GM23338 (cell line): ENCODE measurements around the gene EIF4G3. TPM values are rescaled to one million over a fixed set of nuclear protein-coding genes. Genes with fewer than 3 reads are reported as not detected.

ENCODE experiments used
- ATAC-seq: fragments of 200-7000 bp; cut with Tn5 transposase; 3 replicates; pipeline ENCODE4 v1.9.1; 2020
- DNase-seq: peaks from one replicate; pipeline ENCODE4 v3.0.0-alpha.2; 2015; ENCODE audit warnings: low spot score
- H2AFZ ChIP-seq: fragments of 200-600 bp; sonication (generic); 2 replicates; pipeline ENCODE4 v1.8.0; 2016; ENCODE audit warnings: antibody characterized with exemption, mild to moderate bottlenecking, moderate library complexity
- H3F3A ChIP-seq: fragments of 200-600 bp; sonication (generic); replicated peaks from 2 replicates; pipeline ENCODE4 v1.8.0; 2017; ENCODE audit warnings: antibody characterized with exemption, mixed run types, low read depth
- H3K27ac ChIP-seq: fragments of 200-600 bp; sonication (generic); 2 replicates; pipeline ENCODE4 v1.6.1; 2016; ENCODE audit warnings: low read depth
- H3K27me3 ChIP-seq: fragments of 200-600 bp; sonication (generic); 2 replicates; pipeline ENCODE4 v1.8.0; 2016; ENCODE audit warnings: mild to moderate bottlenecking, mixed run types, moderate library complexity; ENCODE audit not compliant: insufficient read depth
- H3K36me3 ChIP-seq: fragments of 200-600 bp; sonication (generic); 2 replicates; pipeline ENCODE4 v1.8.0; 2016; ENCODE audit warnings: mild to moderate bottlenecking; ENCODE audit not compliant: insufficient read depth
- H3K4me1 ChIP-seq: fragments of 200-600 bp; sonication (generic); 2 replicates; pipeline ENCODE4 v1.8.0; 2016; ENCODE audit warnings: mild to moderate bottlenecking, moderate library complexity; ENCODE audit not compliant: insufficient read depth
- H3K4me2 ChIP-seq: fragments of 200-600 bp; sonication (generic); 2 replicates; pipeline ENCODE4 v1.7.1; 2017; ENCODE audit warnings: mixed run types
- H3K4me3 ChIP-seq: fragments of 200-600 bp; sonication (generic); 2 replicates; pipeline ENCODE4 v1.6.1; 2016; ENCODE audit warnings: mixed run types
- H3K79me2 ChIP-seq: fragments of 200-600 bp; sonication (generic); replicated peaks from 2 replicates; pipeline ENCODE4 v1.8.0; 2017; ENCODE audit warnings: mild to moderate bottlenecking; ENCODE audit not compliant: insufficient read depth
- H3K9me2 ChIP-seq: fragments of 200-600 bp; sonication (generic); 2 replicates; pipeline ENCODE4 v1.8.0; 2017; ENCODE audit not compliant: insufficient read depth
- H4K20me1 ChIP-seq: fragments of 200-600 bp; sonication (generic); replicated peaks from 2 replicates; pipeline ENCODE4 v1.8.0; 2017; ENCODE audit warnings: mild to moderate bottlenecking; ENCODE audit not compliant: insufficient read depth
- H3K27ac Mint-ChIP-seq: 2 replicates; pipeline ENCODE4 v1.8.0; 2020; ENCODE audit warnings: inconsistent platforms, mild to moderate bottlenecking, moderate library complexity, mixed read lengths
- H3K27me3 Mint-ChIP-seq: 3 replicates; pipeline ENCODE4 v1.8.0; 2022; ENCODE audit warnings: low read depth, mild to moderate bottlenecking, moderate library complexity, mixed read lengths, inconsistent platforms; ENCODE audit not compliant: insufficient read depth, poor library complexity
- H3K36me3 Mint-ChIP-seq: 3 replicates; pipeline ENCODE4 v1.8.0; 2021; ENCODE audit warnings: low read depth, mild to moderate bottlenecking, inconsistent platforms, moderate library complexity, mixed read lengths
- H3K4me1 Mint-ChIP-seq: 3 replicates; pipeline ENCODE4 v1.8.0; 2020; ENCODE audit warnings: mild to moderate bottlenecking, inconsistent platforms, mixed read lengths
- H3K4me3 Mint-ChIP-seq: 3 replicates; pipeline ENCODE4 v1.8.0; 2021; ENCODE audit warnings: moderate library complexity, mild to moderate bottlenecking, inconsistent platforms, mixed read lengths
- H3K9me3 Mint-ChIP-seq: 3 replicates; pipeline ENCODE4 v1.8.0; 2020; ENCODE audit warnings: moderate library complexity, mild to moderate bottlenecking, inconsistent platforms, mixed read lengths
- EZH2phosphoT487 ChIP-seq: fragments of 200-600 bp; sonication (generic); IDR thresholded peaks from one replicate; pipeline ENCODE4 v1.8.1; 2018; ENCODE audit warnings: antibody characterized with exemption; ENCODE audit not compliant: unreplicated experiment
- NANOG ChIP-seq: IDR thresholded peaks from 2 replicates; pipeline ENCODE4 v1.6.1; 2016; ENCODE audit warnings: antibody characterized with exemption, borderline replicate concordance
- STAT1 ChIP-seq: IDR thresholded peaks from one replicate; pipeline ENCODE4 v1.6.1; 2016; ENCODE audit warnings: antibody characterized with exemption; ENCODE audit not compliant: unreplicated experiment
- ZNF462 ChIP-seq: fragments of 250-450 bp; sonication (Bioruptor Pico); IDR thresholded peaks from 2 replicates; pipeline ENCODE4 v1.5.0; 2020; ENCODE audit warnings: mild to moderate bottlenecking, moderate library complexity
- polyA plus RNA-seq: library from polyadenylated mRNA; unstranded; fragments of >200 nt; fragmentation: Nextera tagmentation; extraction: Ambion mirVana; gene quantifications from 2 replicates; pipeline ENCODE4 v1.2.1, GENCODE V29; 2016
- total RNA-seq: library from RNA; depleted of rRNA; stranded (reverse); fragments of >200 nt; shearing (Covaris generic); gene quantifications from 2 replicates; pipeline ENCODE4 v1.2.3, GENCODE V29; 2014

The EIF4G3 gene
- total and polyA plus RNA-seq, 2 experiments from 2014 or later, result 37.9 to 68.1 TPM

GRCh38 chr1:21068937-21069336, 107.8 kb downstream of the EIF4G3 start (continued):
- TF ChIP-seq ZNF462 (CRISPR knock-in tag) (no peak), EZH2phosphoT487 (no peak), STAT1 (no peak)

GRCh38 chr1:21067551-21068227, 109.0 kb downstream of the EIF4G3 start:
- H3K27ac Mint-ChIP-seq, result no peak overlapping the region

More at GRCh38 chr1:21067551-21068227, 109.0 kb downstream of the EIF4G3 start:
- no peak overlapping the region for H3K27ac ChIP-seq
- H3K4me3 Mint-ChIP-seq, result no peak overlapping the region
- H3K36me3 ChIP-seq, result no peaks in the 10 kb centered on the region
- no peaks in the 10 kb centered on the region for H3K27me3 ChIP-seq
- TF ChIP-seq NANOG, result no peak
- no peak overlapping the region for H3K4me2 ChIP-seq
- no peak for ATAC-seq
- H3K9me2 ChIP-seq, result no peaks in the 10 kb centered on the region
- no peak overlapping the region for H3K4me3 ChIP-seq
- DNase-seq, result no peak
- peaks cover 3% of the 10 kb centered on the region; the same call in 1 of the 3 replicates for H3K4me1 Mint-ChIP-seq
- H4K20me1 ChIP-seq, result 0 out of 2 replicates have a peak, but pooled peaks cover 3% of the 10 kb centered on the region
- peaks cover 17% of the 10 kb centered on the region for H3K79me2 ChIP-seq
- no peaks in the 10 kb centered on the region for H3K36me3 Mint-ChIP-seq
- no peaks in the 10 kb centered on the region for H3K9me3 Mint-ChIP-seq
- H3K4me1 ChIP-seq, result no peaks in the 10 kb centered on the region
- peaks cover 3% of the 10 kb centered on the region for H3K27me3 Mint-ChIP-seq
- no peak overlapping the region for H2AFZ ChIP-seq
- no peaks in the 10 kb centered on the region for H3F3A ChIP-seq
